GM21447 (cell line): ENCODE data around the gene ATP10A.

Experiments used
- ATAC-seq: cut with Tn5 transposase; IDR thresholded peaks from one replicate; pipeline ENCODE4 v1.9.1; 2021; ENCODE audit not compliant: unreplicated experiment

The ATP10A gene

GRCh38 chr15:25687276-25687675, 175.9 kb downstream of the ATP10A start:
- ATAC-seq: no peak

- ATAC-seq: no peak
These were observed 176.3 kb downstream of the ATP10A start for GRCh38 chr15:25686780-25687179.

- no peak for ATAC-seq
These were observed 178.4 kb downstream of the ATP10A start for GRCh38 chr15:25684521-25685431.

- ATAC-seq: no peak
These were observed 179.2 kb downstream of the ATP10A start for GRCh38 chr15:25683911-25684310.

GRCh38 chr15:25683415-25683814, 179.7 kb downstream of the ATP10A start:
- ATAC-seq: no peak

- ATAC-seq: no peak
These were observed 180.8 kb downstream of the ATP10A start for GRCh38 chr15:25682340-25682739.

GRCh38 chr15:25680686-25681025, 182.5 kb downstream of the ATP10A start:
- no peak for ATAC-seq

- no peak for ATAC-seq
These were observed 183.0 kb downstream of the ATP10A start for GRCh38 chr15:25679964-25680685.

GRCh38 chr15:25679492-25679891, 183.6 kb downstream of the ATP10A start:
- ATAC-seq: no peak

- no peak for ATAC-seq
These were observed 184.6 kb downstream of the ATP10A start for GRCh38 chr15:25678500-25678855.

GRCh38 chr15:25677719-25678499, 185.2 kb downstream of the ATP10A start:
- no peak for ATAC-seq

GRCh38 chr15:25676070-25676469, 187.1 kb downstream of the ATP10A start:
- no peak for ATAC-seq

GRCh38 chr15:25675396-25675795, 187.7 kb downstream of the ATP10A start:
- ATAC-seq: no peak

- ATAC-seq: no peak
These were observed 188.2 kb downstream of the ATP10A start for GRCh38 chr15:25674913-25675312.

GRCh38 chr15:25673972-25674371, 189.2 kb downstream of the ATP10A start:
- ATAC-seq: no peak

- no peak for ATAC-seq
These were observed 189.8 kb downstream of the ATP10A start for GRCh38 chr15:25673351-25673750.

GRCh38 chr15:25671132-25671531, 192.0 kb downstream of the ATP10A start:
- ATAC-seq: no peak

- no peak for ATAC-seq
These were observed 192.5 kb downstream of the ATP10A start for GRCh38 chr15:25670621-25671020.

GRCh38 chr15:25670025-25670554, 193.0 kb downstream of the ATP10A start:
- ATAC-seq: no peak

GRCh38 chr15:25668901-25669300, 194.2 kb downstream of the ATP10A start:
- no peak for ATAC-seq

GRCh38 chr15:25668236-25668795, 194.8 kb downstream of the ATP10A start:
- no peak for ATAC-seq
